ENCODE data around the gene ERN1. TPM values are rescaled to one million over a fixed set of nuclear protein-coding genes. Genes with fewer than 3 reads are reported as not detected.

ERN1 gene
- total RNA-seq, 1 donor, result 12.7 TPM

GRCh38 chr17:64109400-64109799, 20.5 kb downstream of the ERN1 start:
- Histone ChIP-seq H3K36me3 (ENCODE audit: insufficient read depth, low read length) (no peaks in the 10 kb centered on the region), H3K27ac (ENCODE audit: low read depth, low read length) (no peak overlapping the region), H4K20me1 (ENCODE audit: insufficient read depth, low read length) (peaks cover 4% of the 10 kb centered on the region), H3K27me3 (ENCODE audit: insufficient read depth, low read length) (no peaks in the 10 kb centered on the region), H3K79me2 (ENCODE audit: insufficient read depth, low read length) (peaks cover 19% of the 10 kb centered on the region), H3K4me3 (ENCODE audit: insufficient read depth, low read length) (no peak overlapping the region), H2AFZ (ENCODE audit: low read length) (no peak overlapping the region), H3K9me3 (ENCODE audit: low read depth, low read length) (no peaks in the 10 kb centered on the region), H3K4me1 (ENCODE audit: insufficient read depth, low read length) (peaks cover 2% of the 10 kb centered on the region), H3K4me2 (ENCODE audit: insufficient read depth, low read length) (no peak overlapping the region)
- TF ChIP-seq CTCF (IDR thresholded peaks at IDR 0.05; ENCODE audit: extremely low read depth, low read depth, low read length), result no peak
- no peak for DNase-seq (ENCODE audit: insufficient read length, low spot score, missing footprints)

GRCh38 chr17:64107500-64108236, 22.3 kb downstream of the ERN1 start:
- H3K4me2 ChIP-seq (ENCODE audit: insufficient read depth, low read length), result no peak overlapping the region
- peak overlapping the region; percentile 10 for H2AFZ ChIP-seq (ENCODE audit: low read length)
- H3K4me1 ChIP-seq (ENCODE audit: insufficient read depth, low read length), result peaks cover 13% of the 10 kb centered on the region
- peaks cover 8% of the 10 kb centered on the region for H4K20me1 ChIP-seq (ENCODE audit: insufficient read depth, low read length)
- no peak for DNase-seq (ENCODE audit: insufficient read length, low spot score, missing footprints)
- no peak for TF ChIP-seq CTCF (IDR thresholded peaks at IDR 0.05; ENCODE audit: extremely low read depth, low read depth, low read length)
- H3K9me3 ChIP-seq (ENCODE audit: low read depth, low read length), result no peaks in the 10 kb centered on the region
- H3K27ac ChIP-seq (ENCODE audit: low read depth, low read length), result no peak overlapping the region
- H3K36me3 ChIP-seq (ENCODE audit: insufficient read depth, low read length), result no peaks in the 10 kb centered on the region
- peaks cover 25% of the 10 kb centered on the region for H3K79me2 ChIP-seq (ENCODE audit: insufficient read depth, low read length)
- no peak overlapping the region for H3K4me3 ChIP-seq (ENCODE audit: insufficient read depth, low read length)
- H3K27me3 ChIP-seq (ENCODE audit: insufficient read depth, low read length), result no peaks in the 10 kb centered on the region

- H3K27me3 ChIP-seq (ENCODE audit: insufficient read depth, low read length), result no peaks in the 10 kb centered on the region
- no peak overlapping the region for H3K4me2 ChIP-seq (ENCODE audit: insufficient read depth, low read length)
- no peaks in the 10 kb centered on the region for H3K36me3 ChIP-seq (ENCODE audit: insufficient read depth, low read length)
- H4K20me1 ChIP-seq (ENCODE audit: insufficient read depth, low read length), result peaks cover 8% of the 10 kb centered on the region
- no peak for TF ChIP-seq CTCF (IDR thresholded peaks at IDR 0.05; ENCODE audit: extremely low read depth, low read depth, low read length)
- no peak overlapping the region for H3K27ac ChIP-seq (ENCODE audit: low read depth, low read length)
- no peak for DNase-seq (ENCODE audit: insufficient read length, low spot score, missing footprints)
- no peak overlapping the region for H3K4me3 ChIP-seq (ENCODE audit: insufficient read depth, low read length)
- H3K79me2 ChIP-seq (ENCODE audit: insufficient read depth, low read length), result peaks cover 29% of the 10 kb centered on the region
- H2AFZ ChIP-seq (ENCODE audit: low read length), result no peak overlapping the region
- no peaks in the 10 kb centered on the region for H3K9me3 ChIP-seq (ENCODE audit: low read depth, low read length)
- H3K4me1 ChIP-seq (ENCODE audit: insufficient read depth, low read length), result peaks cover 13% of the 10 kb centered on the region
Measured at GRCh38 chr17:64106918-64107317, 23.0 kb downstream of the ERN1 start.

DNA sequence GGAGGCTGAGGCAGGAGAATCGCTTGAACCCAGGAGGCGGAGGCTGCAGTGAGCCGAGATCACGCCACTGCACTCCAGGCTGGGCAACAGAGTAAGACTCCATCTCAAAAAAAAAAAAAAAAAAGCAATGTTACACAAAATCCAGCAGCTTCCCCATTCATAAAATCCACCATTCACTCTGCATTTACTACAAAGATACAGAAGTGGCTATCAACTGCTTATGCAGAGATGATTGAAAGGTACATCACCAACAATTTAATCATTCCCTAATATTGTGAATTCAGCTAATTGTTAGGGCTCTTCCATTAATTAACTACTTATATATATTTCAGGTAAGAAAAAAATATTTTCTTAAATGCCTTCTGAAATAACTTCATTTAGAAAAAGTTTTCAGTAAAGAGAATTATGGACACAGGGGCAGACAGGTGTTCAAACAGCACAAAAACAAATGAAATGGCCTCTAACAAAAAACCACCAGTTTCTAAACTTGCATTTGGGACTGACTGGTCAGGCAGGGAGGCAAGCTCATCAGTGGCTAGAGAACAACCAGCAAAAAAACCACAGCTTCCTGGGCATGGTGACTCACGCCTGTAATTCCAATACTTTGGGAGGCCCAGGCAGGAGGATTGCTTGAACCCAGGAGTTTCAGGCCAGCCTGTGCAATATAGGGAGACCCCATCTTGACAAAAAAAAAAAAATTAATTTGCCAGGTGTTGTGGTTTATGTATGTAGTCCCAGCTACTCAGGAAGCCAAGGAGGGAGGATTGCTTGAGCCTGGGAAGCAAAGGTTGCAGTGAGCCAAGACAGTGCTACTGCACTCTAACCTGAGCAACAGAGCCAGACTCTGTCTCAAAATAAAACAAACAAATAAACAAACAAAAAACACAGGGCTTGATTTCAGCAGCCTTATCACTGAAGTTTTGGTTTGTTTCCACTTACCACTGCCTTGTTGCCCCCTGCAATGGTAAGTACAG, 26.3 kb downstream of the ERN1 start:
- H3K36me3 ChIP-seq (ENCODE audit: insufficient read depth, low read length), result no peaks in the 10 kb centered on the region
- peaks cover 13% of the 10 kb centered on the region for H3K4me1 ChIP-seq (ENCODE audit: insufficient read depth, low read length)
- no peak overlapping the region for H2AFZ ChIP-seq (ENCODE audit: low read length)
- H3K27me3 ChIP-seq (ENCODE audit: insufficient read depth, low read length), result no peaks in the 10 kb centered on the region
- peaks cover 42% of the 10 kb centered on the region for H3K79me2 ChIP-seq (ENCODE audit: insufficient read depth, low read length)
- no peak for DNase-seq (ENCODE audit: insufficient read length, low spot score, missing footprints)
- peaks cover 22% of the 10 kb centered on the region for H4K20me1 ChIP-seq (ENCODE audit: insufficient read depth, low read length)
- H3K4me3 ChIP-seq (ENCODE audit: insufficient read depth, low read length), result no peak overlapping the region
- no peak overlapping the region for H3K4me2 ChIP-seq (ENCODE audit: insufficient read depth, low read length)
- no peaks in the 10 kb centered on the region for H3K9me3 ChIP-seq (ENCODE audit: low read depth, low read length)
- H3K27ac ChIP-seq (ENCODE audit: low read depth, low read length), result no peak overlapping the region
- no peak for TF ChIP-seq CTCF (IDR thresholded peaks at IDR 0.05; ENCODE audit: extremely low read depth, low read depth, low read length)
